Measurements from ENCODE around the gene AMER3. TPM values are rescaled to one million over a fixed set of nuclear protein-coding genes. Genes with fewer than 3 reads are reported as not detected.

Gene AMER3
- total RNA-seq, 1 experiment from 2014 or later: not detected

- DNase-seq (ENCODE audit: low spot score): no peak
Observed at GRCh38 chr2:130756053-130756873, 923 bp downstream of the AMER3 start.

DNA sequence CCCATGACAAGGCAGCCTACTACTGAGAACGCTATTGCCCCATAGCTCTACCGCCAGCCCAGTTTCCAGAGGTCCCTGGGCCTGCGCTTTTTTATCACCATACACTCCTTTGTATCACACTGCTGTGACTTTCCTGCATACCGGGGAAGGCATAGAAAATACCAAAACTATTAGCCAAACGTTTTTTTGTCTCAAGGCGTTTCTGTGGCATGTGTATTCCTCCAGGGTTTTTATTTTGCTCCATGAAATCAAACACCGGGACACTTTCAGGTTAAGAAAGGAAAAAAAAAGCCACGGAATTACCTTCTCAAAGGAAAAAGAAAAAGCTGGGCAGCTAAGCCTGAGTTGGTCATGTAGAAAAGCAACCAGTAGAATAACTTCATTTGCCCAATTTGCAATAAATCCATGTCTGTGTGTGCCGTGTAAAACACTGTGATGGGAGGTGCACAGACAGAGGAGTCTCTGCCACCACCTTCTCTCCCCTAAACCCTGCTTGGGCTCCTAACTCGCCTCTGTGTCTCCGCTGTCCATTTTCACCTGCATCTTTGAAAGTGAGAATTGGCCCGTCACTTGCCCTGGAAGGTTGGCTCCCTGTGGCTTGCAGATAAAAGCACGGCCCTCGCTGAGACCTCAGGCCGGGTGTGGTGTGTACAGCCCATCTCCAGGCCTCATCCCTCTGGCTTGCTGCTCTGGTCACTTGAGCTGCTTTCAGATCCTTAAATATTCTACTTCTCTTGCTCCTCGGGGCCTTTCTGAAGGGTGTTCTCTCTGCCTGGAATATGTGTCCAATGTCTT is 1.7 kb downstream of the AMER3 start:
- no peak for DNase-seq (ENCODE audit: low spot score)

DNA sequence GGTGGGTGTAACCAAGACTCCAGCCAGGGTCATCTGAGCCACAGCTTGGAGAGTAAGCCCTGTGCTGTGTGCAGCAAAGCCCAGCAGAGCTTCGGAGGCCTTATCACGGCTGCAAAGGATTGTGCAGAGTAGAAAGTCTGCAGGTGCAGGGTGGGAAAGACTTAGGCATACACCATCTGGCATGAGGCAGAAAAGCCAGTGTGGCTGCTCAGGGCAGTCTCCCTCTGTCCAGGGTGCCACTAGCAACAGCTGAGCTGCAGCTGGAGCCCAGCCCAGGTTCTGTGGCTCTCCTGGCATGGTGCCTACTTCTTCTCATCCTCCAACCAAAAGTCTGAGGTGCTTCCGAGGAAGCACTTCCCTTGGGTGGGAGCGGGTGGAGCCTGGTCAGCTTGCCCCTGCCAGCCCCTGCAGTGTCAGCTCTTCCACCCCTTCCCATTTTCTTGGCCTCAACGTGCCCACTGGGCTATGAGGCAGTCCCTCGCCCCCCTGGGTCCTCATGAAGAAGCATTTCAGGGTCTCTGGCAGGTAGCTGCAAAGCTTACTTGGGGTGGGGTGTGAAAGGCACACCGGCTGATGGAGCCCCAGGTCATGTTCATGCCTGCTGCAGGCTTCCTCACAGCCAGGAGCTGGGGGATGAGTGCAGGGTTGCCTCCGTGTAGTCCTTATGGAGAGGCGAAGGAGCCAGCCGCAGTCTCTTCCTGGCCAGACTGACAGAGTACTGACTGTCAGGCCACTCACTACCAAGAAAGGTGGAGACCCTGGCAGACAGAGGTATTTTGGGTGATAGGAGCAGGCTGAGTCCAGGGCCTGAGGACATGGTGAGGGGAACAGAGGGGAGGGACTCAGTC is 4.8 kb downstream of the AMER3 start:
- DNase-seq (ENCODE audit: low spot score): peak; percentile 53

DNA sequence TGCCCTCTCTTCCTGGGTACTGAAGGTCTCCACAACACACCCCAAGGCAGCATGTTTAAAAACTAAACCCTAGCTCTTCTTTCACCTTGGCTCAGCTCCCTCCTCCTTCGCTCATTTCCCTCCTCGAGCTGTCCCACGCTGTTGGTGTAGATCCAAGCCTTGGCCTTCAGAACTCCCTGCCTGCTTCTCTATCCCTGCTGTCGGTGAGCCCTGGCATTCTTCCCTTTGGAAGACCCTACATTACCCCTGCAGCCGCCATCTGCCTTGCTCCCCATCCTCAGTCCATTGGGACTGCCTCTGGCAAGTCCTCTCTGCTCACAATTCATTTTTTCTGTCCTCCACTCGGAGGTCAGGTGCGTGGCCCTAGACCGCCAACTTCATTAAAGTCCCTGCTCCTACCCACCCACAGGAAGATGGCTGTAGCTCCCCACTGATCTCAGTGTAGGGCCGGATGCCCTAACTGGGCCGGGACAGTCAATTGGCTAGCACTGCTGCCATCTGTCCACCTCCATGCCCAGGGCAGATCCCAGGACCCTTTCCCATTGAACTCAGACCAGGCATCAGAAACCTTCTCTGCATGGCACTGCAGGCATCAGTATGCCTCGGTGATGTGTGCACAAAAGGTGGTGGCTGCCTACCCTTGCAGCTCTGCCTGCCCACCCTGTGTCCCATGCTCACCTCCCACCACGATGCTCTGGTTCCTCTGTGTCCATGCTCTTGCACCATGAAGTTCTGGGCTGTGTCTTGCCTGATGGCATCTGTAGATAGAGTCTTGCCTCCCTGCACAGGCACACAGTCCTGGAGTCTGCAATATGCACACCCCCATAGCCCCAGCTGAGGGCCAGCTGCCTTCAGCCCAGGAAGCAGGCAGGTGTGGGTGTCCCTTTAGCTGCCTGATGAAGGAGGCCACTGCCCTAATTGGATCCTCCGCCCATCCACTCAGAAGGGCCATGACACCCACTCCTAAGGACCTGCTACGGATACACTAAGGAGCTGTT is 5.7 kb downstream of the AMER3 start:
- no peak for DNase-seq (ENCODE audit: low spot score)

DNA sequence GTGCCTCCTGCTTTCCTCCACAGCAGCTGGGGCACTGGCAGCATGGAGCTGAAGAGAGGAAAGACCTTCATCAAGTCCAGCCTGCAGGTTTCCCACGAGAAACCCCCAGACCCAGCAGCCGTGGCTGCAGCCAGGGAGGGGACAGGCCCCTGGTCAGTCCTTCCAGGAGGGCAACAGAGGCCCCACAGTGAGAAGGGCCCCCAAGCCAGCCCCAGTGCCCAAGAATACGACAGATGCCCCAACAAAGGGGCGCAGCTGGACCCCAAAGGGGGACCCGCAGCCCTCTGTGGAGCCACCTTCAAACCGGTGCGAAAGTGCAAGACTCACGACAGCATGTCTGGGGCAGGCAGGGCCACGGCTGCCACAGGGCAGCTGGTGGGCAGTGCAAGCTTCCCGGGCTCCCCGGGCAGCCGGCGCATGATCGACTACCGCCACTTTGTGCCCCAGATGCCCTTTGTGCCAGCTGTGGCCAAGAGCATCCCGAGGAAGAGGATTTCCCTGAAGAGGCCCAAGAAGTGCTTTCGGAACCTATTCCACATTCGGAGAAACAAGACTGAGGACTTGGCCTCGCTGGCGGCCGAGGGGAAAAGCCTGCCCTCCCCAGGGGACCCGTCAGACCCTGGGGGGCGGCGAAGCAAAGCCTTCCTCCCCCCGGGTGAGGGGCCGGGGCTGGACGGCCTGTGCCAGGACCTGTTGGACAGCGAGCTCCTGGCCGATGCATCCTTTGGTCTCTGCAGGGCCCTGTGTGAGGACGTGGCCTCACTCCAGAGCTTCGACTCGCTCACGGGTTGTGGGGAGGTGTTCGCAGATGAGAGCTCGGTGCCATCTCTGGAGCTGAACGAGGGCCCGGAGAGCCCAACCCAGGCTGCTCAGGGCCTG is 6.9 kb downstream of the AMER3 start:
- no peak for DNase-seq (ENCODE audit: low spot score)

DNA sequence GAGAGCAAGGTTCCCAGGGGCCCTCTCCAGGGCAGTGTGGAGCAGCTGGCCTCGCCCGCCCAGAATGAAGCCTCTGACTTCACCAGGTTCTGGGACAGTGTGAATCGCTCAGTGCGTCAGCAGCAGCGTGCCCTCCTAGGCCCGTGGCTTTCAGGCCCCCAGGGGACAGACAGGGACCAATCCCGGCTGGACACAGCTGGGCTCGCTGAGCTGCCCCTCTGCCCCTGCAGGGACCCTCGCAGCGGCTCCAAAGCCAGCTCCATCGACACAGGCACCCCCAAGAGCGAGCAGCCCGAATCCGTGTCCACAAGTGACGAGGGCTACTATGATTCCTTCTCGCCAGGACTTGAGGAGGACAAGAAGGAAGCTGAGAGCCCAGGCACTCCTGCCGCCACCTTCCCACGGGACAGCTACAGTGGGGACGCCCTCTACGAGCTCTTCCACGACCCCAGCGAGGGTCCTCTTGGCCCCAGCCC is 7.6 kb downstream of the AMER3 start:
- no peak for DNase-seq (ENCODE audit: low spot score)

- DNase-seq (ENCODE audit: low spot score): no peak
Observed at GRCh38 chr2:130763405-130763804, 8.1 kb downstream of the AMER3 start.

DNA sequence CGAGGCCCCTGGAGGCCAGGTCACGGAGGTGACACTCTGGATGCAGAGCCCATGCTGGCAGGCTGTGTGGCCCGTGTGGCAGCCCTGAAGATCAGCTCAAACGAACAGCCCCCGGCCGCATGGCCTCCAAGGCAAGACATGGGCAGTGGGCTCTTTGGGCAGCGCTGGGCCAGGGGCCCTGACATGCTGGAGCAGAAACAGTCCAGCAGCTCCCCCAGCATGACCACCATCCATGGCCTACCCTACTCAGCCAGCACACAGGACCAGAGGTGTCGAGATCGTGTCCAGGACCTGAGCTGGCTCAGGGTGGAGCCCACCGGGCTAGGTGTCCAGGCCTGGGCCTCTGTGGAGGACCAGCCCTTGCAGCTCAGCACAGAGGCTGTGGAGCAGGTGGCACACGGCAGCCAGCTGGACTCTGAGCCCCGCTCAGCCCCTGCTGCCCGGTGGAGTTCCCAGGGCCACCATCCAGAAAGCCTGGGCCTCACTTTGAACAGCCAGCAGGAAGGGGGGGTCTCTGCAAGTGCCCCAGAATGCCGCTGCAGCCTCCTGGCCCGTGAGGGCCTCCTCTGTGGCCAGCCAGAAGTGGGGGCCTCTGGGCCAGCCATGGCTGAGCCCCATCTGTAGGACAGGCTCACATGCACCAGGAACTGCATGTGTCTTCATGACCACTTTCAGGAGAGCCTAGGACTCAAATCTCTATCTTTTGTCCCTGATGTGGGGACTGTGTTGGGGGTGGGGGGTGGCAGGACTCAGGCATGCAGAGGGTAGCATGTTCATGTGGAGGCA is 8.9 kb downstream of the AMER3 start:
- DNase-seq (ENCODE audit: low spot score): no peak

- no peak for DNase-seq (ENCODE audit: low spot score)
Observed at GRCh38 chr2:130764821-130765115, 9.4 kb downstream of the AMER3 start.

DNA sequence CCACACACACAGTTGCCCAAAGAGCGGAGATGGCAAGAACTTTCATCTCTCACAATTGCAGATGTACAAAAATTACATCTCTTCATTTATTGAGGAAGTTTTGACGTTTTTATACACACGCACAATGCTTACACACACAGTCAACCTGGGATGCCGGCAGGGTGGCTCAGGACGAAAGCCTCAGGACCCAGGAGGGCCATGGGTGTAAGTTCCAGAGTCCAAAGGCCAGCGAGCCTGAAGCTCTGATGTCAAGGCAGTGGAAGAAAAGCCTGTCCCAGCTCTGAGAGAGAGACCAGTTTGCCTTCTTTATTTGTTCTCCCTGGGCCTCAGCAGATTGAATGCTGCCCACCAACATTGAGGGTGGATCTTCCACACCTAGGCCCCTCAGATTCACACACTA is 10.1 kb downstream of the AMER3 start:
- DNase-seq (ENCODE audit: low spot score): no peak

DNA sequence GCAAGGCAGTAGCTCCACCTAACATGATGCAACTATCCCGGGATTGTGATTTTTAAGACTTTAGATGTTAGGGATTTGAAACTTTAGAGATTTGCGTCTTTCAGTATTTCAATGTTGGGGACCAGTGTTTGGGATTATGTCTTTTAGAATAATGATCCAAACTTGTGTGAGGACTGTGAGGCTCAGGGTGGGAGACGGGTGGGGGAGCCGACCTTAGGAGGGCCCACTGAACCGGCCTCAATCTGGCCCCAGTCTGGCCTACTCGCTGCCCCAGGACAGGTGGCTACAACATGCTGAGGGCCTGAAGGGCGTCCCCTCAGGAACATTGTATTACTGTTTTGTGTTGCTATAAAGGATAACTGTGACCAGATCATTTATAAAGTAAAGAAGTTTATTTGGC is 10.7 kb downstream of the AMER3 start:
- DNase-seq (ENCODE audit: low spot score): no peak

- no peak for DNase-seq (ENCODE audit: low spot score)
Observed at GRCh38 chr2:130766711-130767407, 11.5 kb downstream of the AMER3 start.

- DNase-seq (ENCODE audit: low spot score): no peak
Observed at GRCh38 chr2:130767408-130767775, 12.1 kb downstream of the AMER3 start.

GRCh38 chr2:130768191-130768855 is 13.0 kb downstream of the AMER3 start:
- DNase-seq (ENCODE audit: low spot score): no peak

DNA sequence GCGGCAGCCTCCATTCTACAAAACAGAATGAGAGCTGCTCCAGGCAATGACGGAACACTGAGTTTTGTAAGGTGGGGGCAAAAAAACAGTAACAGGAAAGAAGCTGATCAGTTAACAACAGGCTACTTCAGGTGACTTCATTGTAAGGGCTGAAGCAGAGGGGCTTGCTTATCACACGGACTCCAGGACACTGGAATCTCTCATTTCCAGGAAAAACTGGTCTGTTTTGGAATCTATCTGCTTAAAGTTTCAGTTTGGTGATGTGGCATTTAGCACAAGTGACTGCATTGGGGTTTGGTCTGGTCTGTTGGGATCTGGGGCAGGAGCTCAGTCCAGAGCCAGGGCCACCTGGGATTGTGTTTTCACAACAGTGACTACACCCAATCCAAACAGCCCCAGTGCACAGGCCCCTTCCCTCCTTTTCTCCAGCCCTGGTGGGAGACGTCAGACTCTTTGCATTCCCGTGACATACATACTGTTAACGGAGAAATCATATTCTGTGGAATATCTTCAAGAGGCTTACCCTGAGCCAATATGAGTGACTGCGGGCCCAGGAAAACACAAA is 14.1 kb downstream of the AMER3 start:
- DNase-seq (ENCODE audit: low spot score): no peak

GRCh38 chr2:130776550-130776949 is 21.2 kb downstream of the AMER3 start:
- no peak for DNase-seq (ENCODE audit: low spot score)

- no peak for DNase-seq (ENCODE audit: low spot score)
Observed at GRCh38 chr2:130778781-130779180, 23.4 kb downstream of the AMER3 start.

Data from H4 (cell line).